ENCODE data around the gene TAF4.

Gene TAF4

DNA sequence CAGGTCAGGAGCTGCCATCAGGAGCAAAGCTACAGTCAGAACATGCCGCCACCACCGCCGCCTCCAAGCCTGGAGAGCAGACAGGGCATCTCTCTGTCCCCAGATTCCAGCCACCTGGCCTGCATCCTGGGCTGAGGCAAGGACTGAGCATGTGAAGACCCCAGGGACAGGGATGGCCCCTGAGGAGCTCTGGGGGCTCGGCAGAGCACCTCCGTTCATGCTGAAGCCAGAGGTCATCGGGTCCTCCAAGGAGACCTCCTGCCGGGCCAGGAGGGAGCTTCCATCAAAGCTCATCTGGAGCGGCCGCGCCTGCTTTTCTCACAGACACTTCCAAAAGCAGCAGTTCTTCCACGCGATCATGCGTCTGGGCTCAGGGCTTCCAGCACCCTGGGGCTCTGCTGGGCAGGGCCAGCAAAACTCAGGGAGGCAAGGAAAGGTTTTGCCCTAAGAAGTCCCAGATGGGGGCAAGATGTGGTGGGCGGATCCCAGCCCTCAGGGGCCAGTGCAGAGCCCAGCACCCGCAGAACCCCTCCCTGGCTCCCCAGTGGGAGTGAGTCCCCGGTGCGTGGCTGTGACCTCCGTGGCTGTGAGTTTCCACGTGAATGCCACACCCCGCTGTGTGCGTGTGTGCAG, 138.4 kb downstream of the TAF4 start:
- TF ChIP-seq, protein P1, sequence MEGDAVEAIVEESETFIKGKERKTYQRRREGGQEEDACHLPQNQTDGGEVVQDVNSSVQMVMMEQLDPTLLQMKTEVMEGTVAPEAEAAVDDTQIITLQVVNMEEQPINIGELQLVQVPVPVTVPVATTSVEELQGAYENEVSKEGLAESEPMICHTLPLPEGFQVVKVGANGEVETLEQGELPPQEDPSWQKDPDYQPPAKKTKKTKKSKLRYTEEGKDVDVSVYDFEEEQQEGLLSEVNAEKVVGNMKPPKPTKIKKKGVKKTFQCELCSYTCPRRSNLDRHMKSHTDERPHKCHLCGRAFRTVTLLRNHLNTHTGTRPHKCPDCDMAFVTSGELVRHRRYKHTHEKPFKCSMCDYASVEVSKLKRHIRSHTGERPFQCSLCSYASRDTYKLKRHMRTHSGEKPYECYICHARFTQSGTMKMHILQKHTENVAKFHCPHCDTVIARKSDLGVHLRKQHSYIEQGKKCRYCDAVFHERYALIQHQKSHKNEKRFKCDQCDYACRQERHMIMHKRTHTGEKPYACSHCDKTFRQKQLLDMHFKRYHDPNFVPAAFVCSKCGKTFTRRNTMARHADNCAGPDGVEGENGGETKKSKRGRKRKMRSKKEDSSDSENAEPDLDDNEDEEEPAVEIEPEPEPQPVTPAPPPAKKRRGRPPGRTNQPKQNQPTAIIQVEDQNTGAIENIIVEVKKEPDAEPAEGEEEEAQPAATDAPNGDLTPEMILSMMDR (IDR thresholded peaks at IDR 0.05): no peak
- no peak for TF ChIP-seq ZFX (IDR thresholded peaks at IDR 0.05; ENCODE audit: borderline replicate concordance)
- H3K27ac ChIP-seq: no peak overlapping the region

DNA sequence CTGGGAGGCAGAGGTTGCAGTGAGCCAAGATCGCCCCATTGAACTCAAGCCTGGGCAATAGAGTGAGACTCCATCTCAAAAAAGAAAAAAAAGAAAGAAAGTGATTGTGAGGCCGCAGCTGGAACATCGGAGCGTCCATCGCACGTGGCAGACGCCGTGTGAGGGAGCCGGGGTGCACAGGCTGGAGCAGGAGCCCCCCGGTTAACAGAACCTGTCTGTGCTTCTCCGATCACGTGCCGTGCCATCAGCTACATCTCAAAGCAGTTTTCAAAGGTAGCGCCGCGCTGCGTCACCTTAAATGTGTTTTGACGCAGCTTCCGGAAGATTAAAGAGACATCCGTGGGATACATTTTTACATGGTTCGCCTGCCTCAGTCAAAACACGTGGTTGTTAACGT, 138.9 kb downstream of the TAF4 start:
- TF ChIP-seq, protein P1 (IDR thresholded peaks at IDR 0.05): no peak
- no peak for TF ChIP-seq ZFX (IDR thresholded peaks at IDR 0.05; ENCODE audit: borderline replicate concordance)
- no peak overlapping the region for H3K27ac ChIP-seq

DNA sequence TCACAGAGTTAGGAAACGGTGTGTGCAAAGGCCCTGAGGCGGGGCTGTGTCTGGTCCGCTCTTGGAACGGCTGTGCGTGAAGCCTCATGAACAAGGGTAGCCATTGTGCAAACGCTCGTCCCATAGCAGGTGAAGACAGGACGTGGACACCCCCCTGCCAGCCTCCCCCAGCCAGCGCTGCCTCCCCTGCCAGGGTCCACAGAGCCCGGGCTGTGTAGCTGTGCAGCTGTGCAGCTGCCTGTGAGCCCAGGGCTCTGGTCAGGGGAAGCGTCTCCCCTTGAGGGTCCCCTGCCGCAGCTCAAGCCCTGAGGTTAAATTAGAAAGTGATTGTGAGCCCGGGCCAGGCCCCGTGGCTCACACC, 139.4 kb downstream of the TAF4 start:
- TF ChIP-seq, protein P1 (IDR thresholded peaks at IDR 0.05): no peak
- no peak for TF ChIP-seq ZFX (IDR thresholded peaks at IDR 0.05; ENCODE audit: borderline replicate concordance)
- no peak overlapping the region for H3K27ac ChIP-seq

DNA sequence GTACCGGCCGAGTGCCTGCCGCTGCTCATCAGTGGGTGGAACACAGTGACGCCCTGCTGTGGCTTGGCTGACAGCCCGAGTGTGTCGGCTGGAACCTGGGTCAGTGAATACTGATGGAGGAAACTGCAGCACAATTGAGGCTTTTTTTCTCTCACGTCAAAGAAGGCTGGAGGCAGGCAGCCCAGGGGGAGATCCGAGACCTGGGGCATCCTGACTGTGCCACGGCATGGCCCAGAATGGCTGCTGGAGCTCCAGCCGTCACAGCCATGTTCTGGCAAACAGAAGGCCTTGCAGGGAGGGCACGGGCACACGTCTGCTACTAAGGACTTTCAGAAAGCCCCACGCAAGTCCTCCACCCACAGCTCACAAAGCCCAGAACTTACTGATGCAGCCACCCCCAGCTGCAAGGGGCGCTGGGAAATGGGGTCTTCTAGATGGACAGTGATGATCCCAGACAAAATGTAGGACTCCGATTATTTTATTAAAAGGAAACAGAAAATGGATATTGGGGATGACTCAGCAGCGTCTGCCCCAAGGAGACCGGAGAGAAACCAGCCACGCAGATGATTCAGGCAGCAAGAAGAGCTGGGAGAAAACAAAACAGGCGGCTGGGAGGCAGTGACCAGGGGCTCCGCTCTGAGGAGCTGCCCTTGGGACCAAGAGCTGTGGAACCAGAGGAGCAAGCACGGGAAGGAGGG, 140.0 kb downstream of the TAF4 start:
- no peak overlapping the region for H3K27ac ChIP-seq
- no peak for TF ChIP-seq ZFX (IDR thresholded peaks at IDR 0.05; ENCODE audit: borderline replicate concordance)
- TF ChIP-seq, protein P1 (IDR thresholded peaks at IDR 0.05): no peak

DNA sequence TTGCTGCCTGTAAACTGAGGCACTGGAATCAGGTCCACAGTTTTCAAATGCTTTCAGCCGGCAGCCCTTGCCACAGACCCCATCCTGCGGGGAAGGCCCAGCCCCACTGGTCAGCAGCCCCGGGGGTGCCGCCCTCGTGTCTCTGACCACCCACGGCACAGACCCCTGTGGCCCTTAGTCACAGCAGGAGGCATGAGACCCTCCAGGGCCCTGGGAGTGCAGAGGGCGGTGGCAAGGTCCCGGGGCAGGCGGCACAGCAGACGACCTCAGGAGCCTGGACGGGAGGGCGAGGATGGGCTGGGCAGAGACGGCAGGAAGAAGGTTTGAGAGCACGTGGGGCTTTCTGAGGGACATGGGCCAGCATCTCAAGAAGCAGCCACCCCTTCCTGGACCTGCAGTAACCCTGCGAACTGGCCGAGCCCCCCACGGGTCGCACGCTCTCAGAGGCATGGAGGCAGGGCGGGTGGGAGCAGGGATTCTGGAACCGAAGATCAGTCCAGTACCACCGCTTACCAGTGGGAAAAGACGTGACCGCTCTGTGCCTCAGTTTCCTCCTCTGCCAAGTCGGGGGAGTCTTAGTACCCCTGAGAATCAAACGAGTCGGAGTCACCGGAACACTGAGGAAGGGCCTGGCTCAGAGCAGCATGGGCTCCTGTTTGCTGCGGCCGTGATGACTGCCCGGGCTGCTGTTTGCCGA, 140.7 kb downstream of the TAF4 start:
- TF ChIP-seq, protein P1 (IDR thresholded peaks at IDR 0.05): no peak
- no peak for TF ChIP-seq ZFX (IDR thresholded peaks at IDR 0.05; ENCODE audit: borderline replicate concordance)
- H3K27ac ChIP-seq: no peak overlapping the region

Measured in 22Rv1 (cell line).